Kidney (tissue), 14 donors: Measurements from ENCODE around the gene RXRA. TPM values are rescaled to one million over a fixed set of nuclear protein-coding genes. Genes with fewer than 3 reads are reported as not detected.

Source experiments
- DNase-seq, 5 donors: peaks; one replicate each; pipeline ENCODE4 v3.0.0-alpha.2; 2013 to 2020
- FAIRE-seq: peaks from 2 replicates; lab custom pipeline; 2012; peaks lifted over from hg19 to GRCh38; lab: Jason Lieb, UNC
- H3K27ac ChIP-seq, 2 donors: one replicate each; pipeline ENCODE4 v1.7.0; 2013; ENCODE audit warnings: low read depth in 2 of 2, low read length in 2 of 2, inconsistent platforms in 1 of 2
- H3K27me3 ChIP-seq: one replicate; pipeline ENCODE4 v1.7.1; 2013; ENCODE audit warnings: low read length, inconsistent platforms; ENCODE audit not compliant: control insufficient read depth, insufficient read depth
- H3K36me3 ChIP-seq, 3 donors: one replicate each; pipeline versions ENCODE4 v1.7.0 to v1.7.1; 2013; ENCODE audit warnings: low read length in 3 of 3, control low read depth in 1 of 3, inconsistent platforms in 1 of 3; ENCODE audit not compliant: insufficient read depth in 3 of 3, control insufficient read depth in 2 of 3
- H3K4me1 ChIP-seq, 3 donors: one replicate each; pipeline versions ENCODE4 v1.7.0 to v1.7.1; 2013; ENCODE audit warnings: low read length in 3 of 3, inconsistent platforms in 1 of 3, low read depth in 1 of 3; ENCODE audit not compliant: control insufficient read depth in 2 of 3, insufficient read depth in 2 of 3
- H3K4me3 ChIP-seq, 3 donors: one replicate each; pipeline versions ENCODE4 v1.7.0 to v1.8.1; 2013; ENCODE audit warnings: low read length in 3 of 3, control low read depth in 1 of 3, inconsistent platforms in 1 of 3
- H3K9ac ChIP-seq, 3 donors: one replicate each; pipeline versions ENCODE4 v1.7.0 to v1.7.1; 2013; ENCODE audit warnings: low read length in 3 of 3, control low read depth in 1 of 3, inconsistent platforms in 1 of 3
- H3K9me3 ChIP-seq, 3 donors: one replicate each; pipeline versions ENCODE4 v1.7.0 to v1.7.1; 2013; ENCODE audit warnings: low read length in 3 of 3, control low read depth in 1 of 3, inconsistent platforms in 1 of 3; ENCODE audit not compliant: control insufficient read depth in 2 of 3, insufficient read depth in 1 of 3
- intact Hi-C: fragments of 100-400 bp; cut with DNase I; formaldehyde crosslinking; loops from one replicate; pipeline ENCODE4 v1.11.1; 2022
- polyA plus RNA-seq: library from polyadenylated mRNA; stranded (reverse); fragments of 350-450 nt; fragmentation: Illumina TruSeq; extraction: RNeasy Lipid Tissue Mini Kit (QIAGEN cat#74804); gene quantifications from one replicate; pipeline ENCODE4 v1.2.3, GENCODE V29; 2014; ENCODE audit warnings: low read depth, low replicate concordance; ENCODE audit not compliant: insufficient read depth
- total RNA-seq: library from RNA; stranded (reverse); fragmentation: NEBNext Ultra II Directional; extraction: Animal tissue kit (Norgen Biotek cat#: 25700); gene quantifications from one replicate; pipeline ENCODE4 v1.2.1, GENCODE V29; 2021
- TF ChIP-seq, protein P1 (sequence below): IDR thresholded peaks from 3 replicates; pipeline ENCODE4 v1.5.1; 2012; ENCODE audit warnings: mild to moderate bottlenecking, moderate library complexity, borderline replicate concordance; ENCODE audit not compliant: insufficient read depth; ENCODE audit errors: extremely low read depth
- donor health status: control.
- donor health status: control.
- donor health status: control.
- donor health status: control.
- donor health status: control.
- donor health status: DM: yes; HTN: yes; CAD: no.
- donor health status: Normal renal cell carcinoma (clear cell type).

The RXRA gene
- total and polyA plus RNA-seq, 2 donors from 2014 or later = 24.0 to 49.5 TPM

- intact Hi-C loops = no loop called here
- Histone ChIP-seq H3K4me3 (no peak overlapping the region), H3K9me3 (no peaks in the 10 kb centered on the region), H3K4me1 (peaks cover 7 to 84% (median 45%) of the 10 kb centered on the region in 3 donors), H3K9ac (no peak overlapping the region), H3K27me3 (no peaks in the 10 kb centered on the region), H3K27ac (no peak overlapping the region), H3K36me3 (no peaks in the 10 kb centered on the region)
- FAIRE-seq = no peak
- TF ChIP-seq, protein P1, sequence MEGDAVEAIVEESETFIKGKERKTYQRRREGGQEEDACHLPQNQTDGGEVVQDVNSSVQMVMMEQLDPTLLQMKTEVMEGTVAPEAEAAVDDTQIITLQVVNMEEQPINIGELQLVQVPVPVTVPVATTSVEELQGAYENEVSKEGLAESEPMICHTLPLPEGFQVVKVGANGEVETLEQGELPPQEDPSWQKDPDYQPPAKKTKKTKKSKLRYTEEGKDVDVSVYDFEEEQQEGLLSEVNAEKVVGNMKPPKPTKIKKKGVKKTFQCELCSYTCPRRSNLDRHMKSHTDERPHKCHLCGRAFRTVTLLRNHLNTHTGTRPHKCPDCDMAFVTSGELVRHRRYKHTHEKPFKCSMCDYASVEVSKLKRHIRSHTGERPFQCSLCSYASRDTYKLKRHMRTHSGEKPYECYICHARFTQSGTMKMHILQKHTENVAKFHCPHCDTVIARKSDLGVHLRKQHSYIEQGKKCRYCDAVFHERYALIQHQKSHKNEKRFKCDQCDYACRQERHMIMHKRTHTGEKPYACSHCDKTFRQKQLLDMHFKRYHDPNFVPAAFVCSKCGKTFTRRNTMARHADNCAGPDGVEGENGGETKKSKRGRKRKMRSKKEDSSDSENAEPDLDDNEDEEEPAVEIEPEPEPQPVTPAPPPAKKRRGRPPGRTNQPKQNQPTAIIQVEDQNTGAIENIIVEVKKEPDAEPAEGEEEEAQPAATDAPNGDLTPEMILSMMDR = no peak
- DNase-seq = no peak
Observed at GRCh38 chr9:134342746-134343115, 16.5 kb downstream of the RXRA start.

DNA sequence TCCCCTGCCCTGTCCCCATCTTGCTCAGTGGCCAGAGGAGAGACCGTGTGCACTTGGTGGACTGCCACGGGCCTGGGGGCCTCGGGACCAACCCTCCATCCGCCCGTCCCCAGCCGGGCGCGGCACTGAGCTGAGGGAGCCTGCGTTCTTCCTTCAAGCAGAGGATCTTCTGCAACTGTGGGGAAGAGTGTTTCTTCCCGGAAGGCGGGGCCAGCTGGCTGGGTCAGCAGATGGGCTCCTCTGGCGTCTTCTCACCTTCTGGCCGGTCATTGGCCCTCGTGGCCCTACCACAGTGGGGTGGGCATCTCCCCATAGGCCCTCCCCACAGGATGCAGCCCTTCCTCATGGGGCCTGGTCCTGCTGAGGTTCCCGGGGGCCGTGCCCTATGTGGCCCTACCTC is 17.4 kb downstream of the RXRA start:
- no peak for FAIRE-seq
- Histone ChIP-seq H3K9me3 (no peaks in the 10 kb centered on the region), H3K36me3 (no peaks in the 10 kb centered on the region), H3K9ac (no peak overlapping the region), H3K27ac (peak overlapping the region in 1 of 2 donors; percentile 32), H3K4me3 (no peak overlapping the region), H3K4me1 (peaks cover 7 to 83% (median 39%) of the 10 kb centered on the region in 3 donors), H3K27me3 (no peaks in the 10 kb centered on the region)
- intact Hi-C loops = no loop called here
- TF ChIP-seq, protein P1 = no peak
- DNase-seq = no peak

DNA sequence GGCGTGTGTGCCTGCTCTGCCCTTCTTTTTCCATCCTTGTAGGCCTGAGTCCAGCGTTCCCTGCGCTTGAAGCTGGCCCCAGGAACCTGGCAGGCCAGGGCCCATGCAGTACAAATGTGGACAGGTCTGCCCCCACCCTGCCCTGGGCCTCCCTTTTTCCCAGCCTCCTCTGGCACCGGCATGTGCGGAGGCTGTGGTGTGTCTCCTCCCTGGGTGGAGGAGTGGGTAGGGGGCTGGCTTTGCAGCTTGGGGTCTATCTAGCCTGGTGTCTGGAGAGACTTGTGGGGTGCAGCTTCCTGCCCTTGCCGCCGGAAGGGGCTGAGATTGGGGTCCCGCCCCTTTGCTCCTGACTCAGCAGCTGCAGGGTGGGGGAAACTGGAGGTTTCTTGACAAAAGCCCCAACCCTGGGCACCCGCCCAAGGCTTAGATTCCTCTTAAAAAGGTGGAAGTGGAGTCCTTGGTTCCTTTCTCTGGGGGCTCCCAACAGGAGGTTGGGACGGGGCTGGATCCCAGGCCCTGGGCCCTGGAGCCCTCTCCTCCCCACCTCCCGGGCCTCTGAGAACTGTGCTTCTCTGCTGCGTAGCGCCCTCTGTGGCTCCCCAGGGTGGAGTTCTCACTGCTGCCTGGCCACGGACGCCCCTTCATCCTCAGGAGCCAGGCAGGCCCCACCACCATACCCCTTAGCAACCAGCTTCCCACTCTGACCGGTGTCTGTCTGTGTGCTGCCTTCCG is 18.0 kb downstream of the RXRA start:
- Histone ChIP-seq H3K9ac (no peak overlapping the region), H3K4me3 (no peak overlapping the region), H3K4me1 (peaks cover 5 to 83% (median 33%) of the 10 kb centered on the region in 3 donors)

More for the DNA sequence above, 18.0 kb downstream of the RXRA start:
- DNase-seq (no peak), FAIRE-seq (no peak)
- intact Hi-C loops = no loop called here
- Histone ChIP-seq H3K27ac (peak overlapping the region in 1 of 2 donors; percentile 32), H3K27me3 (no peaks in the 10 kb centered on the region), H3K9me3 (no peaks in the 10 kb centered on the region), H3K36me3 (no peaks in the 10 kb centered on the region)
- TF ChIP-seq, protein P1 = no peak
